Measurements from ENCODE around the gene SLC9A9.

The SLC9A9 gene

DNA sequence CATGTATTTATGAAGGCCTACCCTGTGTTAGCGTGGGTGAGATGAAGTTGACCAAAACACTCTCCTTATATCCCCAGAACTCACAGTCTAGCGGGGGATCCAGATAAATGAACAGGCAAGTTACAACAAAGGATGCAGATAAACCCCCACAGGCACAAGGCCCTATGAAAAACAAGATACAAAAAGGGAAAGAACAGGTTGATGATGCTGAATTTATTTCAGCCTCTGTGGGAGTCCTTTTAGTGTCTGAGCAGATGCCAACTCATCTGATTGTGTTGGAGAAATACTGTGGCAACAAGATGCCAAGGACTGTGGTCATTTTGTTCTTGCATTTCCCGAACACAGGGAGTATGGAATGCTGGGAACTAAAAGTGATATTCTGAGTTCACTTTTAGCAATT is 428.7 kb downstream of the SLC9A9 start:
- no peak overlapping the region for H3K27ac ChIP-seq (ENCODE audit: low read length)
- no peaks in the 10 kb centered on the region for H3K9me3 ChIP-seq (ENCODE audit: control insufficient read depth in 1 of 2, low read length in 2 of 2)
- H3K27me3 ChIP-seq (ENCODE audit: low read depth, low read length): no peaks in the 10 kb centered on the region
- no peak overlapping the region for H3K4me3 ChIP-seq (ENCODE audit: low read depth in 1 of 2, low read length in 2 of 2)
- H3K4me1 ChIP-seq (ENCODE audit: control insufficient read depth in 1 of 2, insufficient read depth in 2 of 2, low read length in 2 of 2): no peaks in the 10 kb centered on the region
- H3K36me3 ChIP-seq (ENCODE audit: control insufficient read depth in 1 of 2, insufficient read depth in 2 of 2, low read length in 2 of 2): no peaks in the 10 kb centered on the region

DNA sequence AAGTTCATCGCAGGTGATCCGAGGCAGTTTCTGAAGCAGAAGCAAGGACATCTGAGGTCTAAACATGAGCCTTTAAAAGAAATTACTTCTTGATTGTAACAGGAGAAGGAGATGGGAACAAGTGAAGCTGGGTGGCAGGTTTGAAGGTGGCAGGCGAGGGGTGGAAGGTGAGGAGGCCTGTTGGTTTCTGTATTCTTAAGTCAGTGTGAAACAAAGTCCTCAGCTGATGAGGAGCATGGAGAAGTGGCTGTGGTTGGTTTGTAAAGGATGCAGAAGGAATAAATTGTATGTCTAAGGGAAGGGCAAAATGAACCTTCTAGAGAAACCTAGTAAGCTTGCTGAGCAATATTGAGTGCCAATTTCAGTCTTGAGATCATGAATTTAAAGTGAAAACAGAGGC is 429.9 kb downstream of the SLC9A9 start:
- Histone ChIP-seq H3K9me3 (ENCODE audit: control insufficient read depth in 1 of 2, low read length in 2 of 2) (no peaks in the 10 kb centered on the region), H3K4me1 (ENCODE audit: control insufficient read depth in 1 of 2, insufficient read depth in 2 of 2, low read length in 2 of 2) (no peaks in the 10 kb centered on the region), H3K4me3 (ENCODE audit: low read depth in 1 of 2, low read length in 2 of 2) (no peak overlapping the region), H3K27ac (ENCODE audit: low read length) (no peak overlapping the region), H3K36me3 (ENCODE audit: control insufficient read depth in 1 of 2, insufficient read depth in 2 of 2, low read length in 2 of 2) (no peaks in the 10 kb centered on the region), H3K27me3 (ENCODE audit: low read depth, low read length) (no peaks in the 10 kb centered on the region)

DNA sequence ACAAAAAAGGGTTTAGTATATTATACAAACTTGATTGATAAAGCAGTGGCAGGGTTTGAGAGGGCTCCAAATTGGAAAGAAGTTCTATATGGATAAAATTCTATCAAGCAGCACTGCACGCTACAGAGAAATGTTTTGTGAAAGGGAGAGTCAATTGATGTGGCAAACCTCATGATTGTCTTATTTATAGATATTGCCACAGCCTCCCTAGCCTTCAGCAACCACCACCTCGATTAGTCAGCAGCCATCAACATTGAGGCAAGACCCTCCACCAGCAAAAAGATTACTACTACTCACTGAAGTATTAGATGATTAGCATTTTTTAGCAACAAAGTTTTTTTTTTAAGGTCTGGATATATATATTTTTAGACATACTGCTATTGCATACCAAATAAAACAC is 432.0 kb downstream of the SLC9A9 start:
- no peaks in the 10 kb centered on the region for H3K9me3 ChIP-seq (ENCODE audit: control insufficient read depth in 1 of 2, low read length in 2 of 2)
- no peaks in the 10 kb centered on the region for H3K36me3 ChIP-seq (ENCODE audit: control insufficient read depth in 1 of 2, insufficient read depth in 2 of 2, low read length in 2 of 2)
- no peak overlapping the region for H3K27ac ChIP-seq (ENCODE audit: low read length)
- no peaks in the 10 kb centered on the region for H3K27me3 ChIP-seq (ENCODE audit: low read depth, low read length)
- H3K4me3 ChIP-seq (ENCODE audit: low read depth in 1 of 2, low read length in 2 of 2): no peak overlapping the region
- no peaks in the 10 kb centered on the region for H3K4me1 ChIP-seq (ENCODE audit: control insufficient read depth in 1 of 2, insufficient read depth in 2 of 2, low read length in 2 of 2)

DNA sequence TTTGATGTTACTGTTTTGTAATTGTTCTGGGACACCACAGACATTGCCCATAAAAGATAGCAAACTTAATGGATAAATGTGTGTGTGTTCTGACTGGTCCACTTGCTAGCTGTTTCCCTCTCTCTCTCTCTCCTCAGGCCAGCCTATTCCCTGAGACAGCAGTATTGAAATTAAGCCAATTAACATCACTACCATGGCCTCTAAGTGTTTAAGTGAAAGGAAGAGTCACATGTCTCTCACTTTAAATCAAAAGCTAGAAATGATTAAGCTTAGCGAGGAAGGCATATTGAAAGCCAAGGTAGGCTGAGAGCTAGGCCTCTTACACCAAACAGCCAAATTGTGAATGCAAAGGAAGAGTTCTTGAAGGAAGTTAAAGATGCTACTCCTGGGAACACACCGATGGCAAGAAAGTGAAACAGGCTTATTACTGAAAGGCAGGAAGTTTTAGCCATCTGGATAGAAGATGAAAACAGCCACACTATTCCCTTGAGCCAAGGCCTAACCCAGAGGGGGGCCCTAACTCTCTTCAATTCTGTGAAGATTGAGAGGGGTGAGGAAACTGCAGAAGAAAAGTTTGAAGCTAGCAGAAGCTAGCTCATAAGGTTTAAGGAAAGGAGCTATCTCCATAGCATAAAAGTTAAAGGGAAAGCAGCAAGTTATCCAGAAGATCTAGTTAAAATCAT is 433.6 kb downstream of the SLC9A9 start:
- H3K27ac ChIP-seq (ENCODE audit: low read length): no peak overlapping the region
- no peak overlapping the region for H3K4me3 ChIP-seq (ENCODE audit: low read depth in 1 of 2, low read length in 2 of 2)
- H3K9me3 ChIP-seq (ENCODE audit: control insufficient read depth in 1 of 2, low read length in 2 of 2): no peaks in the 10 kb centered on the region
- no peaks in the 10 kb centered on the region for H3K27me3 ChIP-seq (ENCODE audit: low read depth, low read length)
- H3K36me3 ChIP-seq (ENCODE audit: control insufficient read depth in 1 of 2, insufficient read depth in 2 of 2, low read length in 2 of 2): no peaks in the 10 kb centered on the region
- no peaks in the 10 kb centered on the region for H3K4me1 ChIP-seq (ENCODE audit: control insufficient read depth in 1 of 2, insufficient read depth in 2 of 2, low read length in 2 of 2)

DNA sequence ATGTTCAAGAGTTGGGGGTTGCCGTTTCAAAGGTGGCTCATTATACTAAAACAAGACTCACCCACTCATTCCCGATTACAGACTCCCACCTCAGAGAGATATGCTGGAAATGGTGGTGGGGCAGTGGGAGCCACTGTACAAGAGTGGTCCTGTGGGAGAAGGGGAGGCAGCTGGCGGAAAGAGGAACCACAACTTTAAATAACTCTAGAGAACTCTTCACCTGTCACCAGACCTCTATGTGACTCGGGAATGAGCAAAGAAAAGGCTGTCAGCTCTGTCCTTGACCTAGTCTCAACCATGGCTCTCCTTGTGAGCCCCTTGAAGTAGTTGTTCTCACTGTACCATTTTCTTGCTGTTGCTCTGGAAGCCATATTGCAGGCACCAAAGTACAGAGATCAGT is 434.9 kb downstream of the SLC9A9 start:
- H3K36me3 ChIP-seq (ENCODE audit: control insufficient read depth in 1 of 2, insufficient read depth in 2 of 2, low read length in 2 of 2): no peaks in the 10 kb centered on the region
- H3K4me3 ChIP-seq (ENCODE audit: low read depth in 1 of 2, low read length in 2 of 2): no peak overlapping the region
- no peaks in the 10 kb centered on the region for H3K9me3 ChIP-seq (ENCODE audit: control insufficient read depth in 1 of 2, low read length in 2 of 2)
- H3K27ac ChIP-seq (ENCODE audit: low read length): no peak overlapping the region
- no peaks in the 10 kb centered on the region for H3K27me3 ChIP-seq (ENCODE audit: low read depth, low read length)
- H3K4me1 ChIP-seq (ENCODE audit: control insufficient read depth in 1 of 2, insufficient read depth in 2 of 2, low read length in 2 of 2): no peaks in the 10 kb centered on the region

DNA sequence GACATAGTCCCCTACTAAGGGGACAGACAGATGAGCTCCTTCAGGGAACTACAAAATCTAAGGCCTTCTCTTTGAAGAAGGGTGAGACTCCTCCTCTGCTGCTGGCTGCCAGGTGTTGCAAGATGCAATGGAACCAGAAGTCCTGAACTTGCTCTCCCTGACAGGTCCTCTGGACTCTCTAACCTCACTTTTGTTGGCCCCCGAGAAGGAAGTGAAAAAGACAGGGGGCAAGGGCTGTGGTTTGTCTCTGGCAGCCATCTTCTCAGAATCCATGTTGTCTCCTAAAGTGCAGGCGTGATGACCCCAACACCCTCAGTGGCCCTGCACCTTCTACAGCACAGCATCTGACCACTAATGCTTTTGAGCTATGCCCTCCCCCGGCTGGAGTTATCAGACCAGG is 436.2 kb downstream of the SLC9A9 start:
- H3K4me3 ChIP-seq (ENCODE audit: low read depth in 1 of 2, low read length in 2 of 2): no peak overlapping the region
- no peaks in the 10 kb centered on the region for H3K36me3 ChIP-seq (ENCODE audit: control insufficient read depth in 1 of 2, insufficient read depth in 2 of 2, low read length in 2 of 2)
- no peaks in the 10 kb centered on the region for H3K4me1 ChIP-seq (ENCODE audit: control insufficient read depth in 1 of 2, insufficient read depth in 2 of 2, low read length in 2 of 2)
- H3K27me3 ChIP-seq (ENCODE audit: low read depth, low read length): no peaks in the 10 kb centered on the region
- H3K9me3 ChIP-seq (ENCODE audit: control insufficient read depth in 1 of 2, low read length in 2 of 2): no peaks in the 10 kb centered on the region
- no peak overlapping the region for H3K27ac ChIP-seq (ENCODE audit: low read length)

DNA sequence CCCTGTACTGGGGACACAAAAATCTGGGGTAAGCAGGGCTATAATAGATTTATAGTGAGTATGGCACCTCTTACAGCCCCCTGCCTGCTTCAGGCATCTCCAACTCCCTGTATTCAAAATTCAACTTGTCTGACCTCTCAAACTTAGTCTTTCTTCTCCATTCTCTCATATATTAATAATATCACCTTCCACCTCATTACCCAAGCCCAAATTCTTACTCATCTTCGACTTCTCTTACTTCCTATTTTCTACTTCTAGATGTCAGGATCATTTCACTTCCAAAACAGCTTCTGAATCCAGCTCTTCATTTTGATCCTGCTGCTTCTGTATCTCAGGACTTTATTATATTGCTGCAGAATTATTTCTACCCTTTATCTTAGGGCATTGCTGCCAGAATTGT is 438.0 kb downstream of the SLC9A9 start:
- Histone ChIP-seq H3K27me3 (ENCODE audit: low read depth, low read length) (no peaks in the 10 kb centered on the region), H3K9me3 (ENCODE audit: control insufficient read depth in 1 of 2, low read length in 2 of 2) (no peaks in the 10 kb centered on the region), H3K27ac (ENCODE audit: low read length) (no peak overlapping the region), H3K4me1 (ENCODE audit: control insufficient read depth in 1 of 2, insufficient read depth in 2 of 2, low read length in 2 of 2) (no peaks in the 10 kb centered on the region), H3K36me3 (ENCODE audit: control insufficient read depth in 1 of 2, insufficient read depth in 2 of 2, low read length in 2 of 2) (no peaks in the 10 kb centered on the region), H3K4me3 (ENCODE audit: low read depth in 1 of 2, low read length in 2 of 2) (no peak overlapping the region)

DNA sequence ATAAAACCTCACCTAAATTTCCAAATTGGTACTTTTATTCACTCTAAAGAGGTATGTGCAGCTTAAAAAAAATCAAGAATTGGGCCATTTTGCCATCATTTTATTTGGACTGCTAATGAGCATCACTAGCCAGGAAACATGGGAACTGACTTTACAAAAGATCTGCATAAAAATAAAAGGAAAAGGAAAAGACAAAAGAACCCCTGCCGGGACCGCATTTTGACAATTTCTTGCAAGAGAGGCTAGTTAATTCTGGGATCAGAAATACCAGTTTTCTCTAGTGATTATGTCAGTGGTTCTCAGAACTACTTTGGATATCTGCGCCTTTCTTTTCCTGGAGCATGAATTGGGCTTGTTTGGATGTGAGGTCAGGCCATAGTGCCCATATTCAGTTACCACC is 439.5 kb downstream of the SLC9A9 start:
- Histone ChIP-seq H3K4me1 (ENCODE audit: control insufficient read depth in 1 of 2, insufficient read depth in 2 of 2, low read length in 2 of 2) (no peaks in the 10 kb centered on the region), H3K27ac (ENCODE audit: low read length) (no peak overlapping the region), H3K9me3 (ENCODE audit: control insufficient read depth in 1 of 2, low read length in 2 of 2) (no peaks in the 10 kb centered on the region), H3K36me3 (ENCODE audit: control insufficient read depth in 1 of 2, insufficient read depth in 2 of 2, low read length in 2 of 2) (no peaks in the 10 kb centered on the region), H3K4me3 (ENCODE audit: low read depth in 1 of 2, low read length in 2 of 2) (no peak overlapping the region), H3K27me3 (ENCODE audit: low read depth, low read length) (no peaks in the 10 kb centered on the region)

DNA sequence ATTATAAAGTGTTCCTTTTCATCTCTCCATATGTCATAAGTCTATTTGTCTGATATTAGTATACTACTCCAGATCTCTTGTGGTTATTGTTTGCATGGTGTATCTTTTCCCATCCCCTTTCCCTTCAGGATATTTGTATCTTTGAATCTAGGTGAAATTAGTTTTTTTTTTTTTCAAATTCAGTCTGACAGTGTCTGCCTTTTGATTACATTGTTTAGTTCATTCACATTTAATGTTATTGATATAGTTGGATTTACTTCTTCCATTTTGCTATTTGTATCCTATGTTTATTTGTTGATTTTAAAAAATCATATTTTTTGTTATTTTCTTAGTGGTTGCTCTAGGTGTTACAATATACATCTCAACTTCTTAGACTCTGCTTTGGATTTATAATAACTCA is 445.7 kb downstream of the SLC9A9 start:
- H3K36me3 ChIP-seq (ENCODE audit: control insufficient read depth in 1 of 2, insufficient read depth in 2 of 2, low read length in 2 of 2): no peaks in the 10 kb centered on the region
- no peaks in the 10 kb centered on the region for H3K4me1 ChIP-seq (ENCODE audit: control insufficient read depth in 1 of 2, insufficient read depth in 2 of 2, low read length in 2 of 2)
- no peaks in the 10 kb centered on the region for H3K9me3 ChIP-seq (ENCODE audit: control insufficient read depth in 1 of 2, low read length in 2 of 2)
- H3K27ac ChIP-seq (ENCODE audit: low read length): no peak overlapping the region
- no peak overlapping the region for H3K4me3 ChIP-seq (ENCODE audit: low read depth in 1 of 2, low read length in 2 of 2)
- H3K27me3 ChIP-seq (ENCODE audit: low read depth, low read length): no peaks in the 10 kb centered on the region

DNA sequence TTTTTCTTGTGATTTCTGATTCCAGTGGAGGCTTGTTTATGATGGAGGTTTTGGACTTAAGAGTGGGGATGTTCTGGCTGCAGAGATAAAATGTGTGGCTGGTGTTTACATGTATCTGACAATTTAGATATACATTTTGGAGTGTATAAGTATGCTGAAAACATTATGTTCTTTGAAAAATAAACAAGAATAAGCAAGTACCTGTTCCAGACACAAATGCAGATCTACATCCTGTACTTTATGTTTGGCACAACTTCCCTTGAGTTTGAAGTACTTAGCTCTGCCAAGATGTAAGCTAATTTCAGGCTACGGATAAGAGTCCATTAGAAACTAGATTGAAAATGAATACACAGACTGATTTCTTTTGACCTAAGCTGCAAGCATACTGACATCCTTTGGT is 451.5 kb downstream of the SLC9A9 start:
- H3K27ac ChIP-seq (ENCODE audit: low read length): no peak overlapping the region

DNA sequence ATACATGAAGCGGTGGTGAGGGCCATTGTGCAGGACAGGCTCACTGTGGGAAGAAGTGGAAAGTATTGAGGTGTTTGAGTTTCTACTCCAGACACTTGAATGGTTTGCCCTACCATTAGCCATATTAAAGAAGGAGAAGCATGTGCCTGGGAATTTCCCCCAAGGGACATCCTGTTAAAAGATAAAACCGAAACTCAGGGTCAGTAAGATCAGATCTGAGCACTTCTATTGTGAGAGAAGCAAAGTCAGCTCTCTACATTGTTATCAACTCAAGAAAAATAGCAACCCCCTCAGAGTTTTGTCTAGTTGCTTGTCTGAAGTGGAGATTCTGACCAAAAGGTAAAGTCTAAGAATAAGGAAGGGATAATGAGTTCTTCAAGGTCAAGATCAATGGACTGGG is 458.9 kb downstream of the SLC9A9 start:
- Histone ChIP-seq H3K4me3 (ENCODE audit: low read depth in 1 of 2, low read length in 2 of 2) (no peak overlapping the region), H3K36me3 (ENCODE audit: control insufficient read depth in 1 of 2, insufficient read depth in 2 of 2, low read length in 2 of 2) (no peaks in the 10 kb centered on the region), H3K4me1 (ENCODE audit: control insufficient read depth in 1 of 2, insufficient read depth in 2 of 2, low read length in 2 of 2) (no peaks in the 10 kb centered on the region)

More for the DNA sequence above, 451.5 kb downstream of the SLC9A9 start:
- Histone ChIP-seq H3K27me3 (ENCODE audit: low read depth, low read length) (no peaks in the 10 kb centered on the region), H3K9me3 (ENCODE audit: control insufficient read depth in 1 of 2, low read length in 2 of 2) (no peaks in the 10 kb centered on the region), H3K4me1 (ENCODE audit: control insufficient read depth in 1 of 2, insufficient read depth in 2 of 2, low read length in 2 of 2) (no peaks in the 10 kb centered on the region), H3K4me3 (ENCODE audit: low read depth in 1 of 2, low read length in 2 of 2) (no peak overlapping the region), H3K36me3 (ENCODE audit: control insufficient read depth in 1 of 2, insufficient read depth in 2 of 2, low read length in 2 of 2) (no peaks in the 10 kb centered on the region)

DNA sequence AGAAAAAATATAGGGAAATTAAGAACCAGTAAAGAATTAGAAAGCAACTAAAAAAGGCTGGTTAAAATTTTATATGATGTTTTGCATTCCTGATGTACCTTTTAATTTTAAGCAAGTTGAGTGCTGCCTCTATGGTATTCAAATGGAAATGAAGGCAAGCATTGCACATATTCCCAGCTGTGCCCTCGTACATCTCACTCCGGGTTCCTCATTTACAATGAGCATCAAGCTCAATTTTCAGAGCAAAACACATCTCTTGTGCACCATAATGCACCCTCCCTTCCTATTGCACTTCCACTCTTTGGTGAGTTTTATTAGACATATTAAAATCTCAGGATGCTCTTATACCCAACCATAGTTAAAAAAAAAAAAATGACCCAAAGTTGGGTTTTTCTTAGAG is 460.8 kb downstream of the SLC9A9 start:
- Histone ChIP-seq H3K27me3 (ENCODE audit: low read depth, low read length) (no peaks in the 10 kb centered on the region), H3K9me3 (ENCODE audit: control insufficient read depth in 1 of 2, low read length in 2 of 2) (no peaks in the 10 kb centered on the region), H3K4me3 (ENCODE audit: low read depth in 1 of 2, low read length in 2 of 2) (no peak overlapping the region)

More for the DNA sequence above, 458.9 kb downstream of the SLC9A9 start:
- Histone ChIP-seq H3K27ac (ENCODE audit: low read length) (no peak overlapping the region), H3K9me3 (ENCODE audit: control insufficient read depth in 1 of 2, low read length in 2 of 2) (no peaks in the 10 kb centered on the region), H3K27me3 (ENCODE audit: low read depth, low read length) (no peaks in the 10 kb centered on the region)

More for the DNA sequence above, 460.8 kb downstream of the SLC9A9 start:
- no peaks in the 10 kb centered on the region for H3K36me3 ChIP-seq (ENCODE audit: control insufficient read depth in 1 of 2, insufficient read depth in 2 of 2, low read length in 2 of 2)
- no peak overlapping the region for H3K27ac ChIP-seq (ENCODE audit: low read length)
- no peaks in the 10 kb centered on the region for H3K4me1 ChIP-seq (ENCODE audit: control insufficient read depth in 1 of 2, insufficient read depth in 2 of 2, low read length in 2 of 2)
